HUDEP-2 (cell line): ENCODE results near the gene ZNF584.

Experiments used
- DNase-seq, 76 experiments: peaks; one replicate each; lab custom pipeline; 2025; ENCODE audit not compliant: unreplicated experiment in 76 of 76; lab: John Stamatoyannopoulos, UW

ZNF584 gene

GRCh38 chr19:58385313-58385890 is 23.0 kb upstream of the ZNF584 start:
- DNase-seq, result peak in 1 of 76 experiments; percentile 37

GRCh38 chr19:58385891-58386575 is 22.4 kb upstream of the ZNF584 start:
- DNase-seq, result peak in 10 of 76 experiments; percentile 22 to 79 (median 50)

- DNase-seq, result peak in 75 of 76 experiments; percentile 91 to 100 (median 98)
Measured at GRCh38 chr19:58386576-58387337, 21.7 kb upstream of the ZNF584 start, which contains the start of gene RPS5. Gene RPS5 (plus strand): TSS chr19:58387269. CDS start chr19:58388138, 869 bp downstream.

GRCh38 chr19:58387338-58388174 is 20.9 kb upstream of the ZNF584 start:
- peak in 2 of 76 experiments; percentile 17 to 31 for DNase-seq

- DNase-seq, result no peak
Measured at GRCh38 chr19:58388175-58388526, 20.3 kb upstream of the ZNF584 start.

GRCh38 chr19:58392945-58393724 is 15.3 kb upstream of the ZNF584 start:
- DNase-seq, result no peak

- DNase-seq, result no peak
Measured at GRCh38 chr19:58393725-58394033, 14.8 kb upstream of the ZNF584 start.

GRCh38 chr19:58394821-58395219 is 13.6 kb upstream of the ZNF584 start:
- no peak for DNase-seq

- DNase-seq, result peak in 16 of 76 experiments; percentile 27 to 46 (median 40)
Measured at GRCh38 chr19:58395220-58395978, 13.1 kb upstream of the ZNF584 start, which contains the start of gene RNF225. Gene RNF225 (plus strand): TSS chr19:58395656. CDS start chr19:58396090, 434 bp downstream.

GRCh38 chr19:58395979-58396627 is 12.3 kb upstream of the ZNF584 start:
- DNase-seq, result peak in 3 of 76 experiments; percentile 11 to 45 (median 43)

GRCh38 chr19:58396691-58397532 is 11.5 kb upstream of the ZNF584 start:
- no peak for DNase-seq

GRCh38 chr19:58397533-58398037 is 10.9 kb upstream of the ZNF584 start:
- no peak for DNase-seq

- no peak for DNase-seq
Measured at GRCh38 chr19:58398087-58398486, 10.4 kb upstream of the ZNF584 start.

GRCh38 chr19:58398545-58398944 is 9.9 kb upstream of the ZNF584 start:
- DNase-seq, result no peak

GRCh38 chr19:58399903-58400302 is 8.5 kb upstream of the ZNF584 start:
- no peak for DNase-seq

GRCh38 chr19:58400316-58400915 is 8.0 kb upstream of the ZNF584 start:
- peak in 19 of 76 experiments; percentile 13 to 58 (median 37) for DNase-seq
